ENCODE measurements around the gene PSMB5.
A peak's percentile ranks its signal among the peaks of the same experiment; 100 is the strongest.

Gene PSMB5

GRCh38 chr14:22982477-22983245 is 52.0 kb downstream of the PSMB5 start, which contains the start of gene AJUBA:
Gene AJUBA (minus strand): TSS chr14:22982551. CDS start chr14:22982266, 285 bp downstream.
- Histone ChIP-seq H3K36me3 (replicated peaks in 1 of 2; ENCODE audit: control insufficient read depth in 2 of 2, insufficient read depth in 2 of 2, low read length in 2 of 2) (peaks cover 9 to 36% of the 10 kb centered on the region in 2 donors), H2BK120ac (ENCODE audit: low read depth, low read length) (peak within 1 kb of the TSS; percentile 89), H2AK5ac (ENCODE audit: low read depth, low read length) (peak within 1 kb of the TSS; percentile 93), H4K91ac (ENCODE audit: low read depth, low read length, poor library complexity) (peak within 1 kb of the TSS; percentile 59), H3K27ac (replicated peaks; ENCODE audit: low read length) (peak within 1 kb of the TSS; percentile 94), H2BK15ac (ENCODE audit: low read length) (peak within 1 kb of the TSS; percentile 34), H3K4me1 (ENCODE audit: control insufficient read depth in 2 of 2, insufficient read depth in 1 of 2, low read depth in 1 of 2, low read length in 2 of 2) (peaks cover 15 to 24% of the 10 kb centered on the region in 2 donors), H3K4me2 (ENCODE audit: insufficient read depth, low read length, poor library complexity, severe bottlenecking) (peak within 1 kb of the TSS; percentile 69), H3K14ac (ENCODE audit: low read length) (peak within 1 kb of the TSS; percentile 91), H3K79me1 (ENCODE audit: low read depth, low read length) (peaks cover 12% of the 10 kb centered on the region), H4K8ac (ENCODE audit: low read depth, low read length) (no peak within 1 kb of the TSS), H3K4me3 (ENCODE audit: low read length in 2 of 2) (peak within 1 kb of the TSS; percentile 77 to 93), H2AFZ (ENCODE audit: low read length) (peak within 1 kb of the TSS; percentile 81), H2BK12ac (ENCODE audit: low read length) (no peak within 1 kb of the TSS), H3K18ac (ENCODE audit: low read length) (peak within 1 kb of the TSS; percentile 99), H3K4ac (ENCODE audit: low read length) (peak within 1 kb of the TSS; percentile 86), H3K9ac (ENCODE audit: low read depth, low read length, poor library complexity) (peak within 1 kb of the TSS; percentile 98), H3K23ac (ENCODE audit: low read depth, low read length, poor library complexity) (peak within 1 kb of the TSS; percentile 70), H3K27me3 (ENCODE audit: control insufficient read depth in 3 of 3, insufficient read depth in 3 of 3, low read depth in 1 of 3, low read length in 3 of 3) (no peaks in the 10 kb centered on the region), H3K9me3 (replicated peaks in 1 of 2; ENCODE audit: control insufficient read depth in 2 of 2, insufficient read depth in 1 of 2, low read depth in 1 of 2, low read length in 2 of 2) (peaks cover 0 to 2% of the 10 kb centered on the region in 2 donors), H2BK5ac (ENCODE audit: low read length) (peak within 1 kb of the TSS; percentile 97)
- WGBS, 2 donors (ENCODE audit: extremely low coverage in 2 of 2, insufficient read length in 2 of 2, insufficient replicate concordance in 1 of 2): no CpG with 5 or more reads among the region's 48 CpGs
- peak; percentile 93 for DNase-seq (ENCODE audit: low spot score)

GRCh38 chr14:22981876-22982476 is 52.7 kb downstream of the PSMB5 start:
- no peak for DNase-seq (ENCODE audit: low spot score)

DNA sequence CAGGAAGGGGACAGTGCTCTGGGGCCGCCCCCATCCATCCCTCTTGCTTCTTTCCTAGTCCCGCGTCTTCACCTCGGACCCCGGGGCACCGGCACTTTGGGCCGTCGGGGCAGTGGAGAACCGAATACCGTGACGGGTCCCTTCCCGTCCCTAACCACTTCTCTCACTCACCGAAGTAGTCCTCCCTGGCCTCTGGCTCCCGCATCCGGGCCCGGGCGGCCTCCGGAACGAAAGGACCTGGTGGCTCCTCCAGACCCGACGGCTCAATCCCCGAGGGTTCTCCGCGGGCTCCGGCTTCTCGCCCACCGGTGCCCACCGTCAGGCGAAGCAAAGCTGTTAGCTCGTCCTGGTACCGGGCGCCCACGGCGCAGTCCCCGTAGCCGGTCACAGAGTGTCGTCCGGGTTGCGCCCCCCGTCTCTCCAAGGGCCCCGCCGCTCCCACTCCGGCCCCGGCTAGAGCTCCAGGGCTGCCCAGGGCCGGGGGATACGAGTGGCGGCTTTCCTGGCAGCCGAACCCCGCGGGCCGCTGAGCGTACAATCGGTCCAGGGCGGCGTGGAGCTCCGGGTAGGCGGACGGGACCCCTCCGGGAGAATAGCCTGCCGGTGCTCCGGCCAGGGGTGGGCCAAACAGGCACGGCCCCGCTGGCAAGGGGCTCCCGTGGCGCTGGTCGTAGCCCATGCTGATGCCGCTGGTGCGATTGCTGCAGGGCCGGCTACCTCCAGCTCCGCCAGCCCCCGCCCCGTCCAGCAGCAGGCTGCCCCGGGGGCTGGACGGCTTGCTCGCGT is 53.4 kb downstream of the PSMB5 start:
- Histone ChIP-seq H3K79me1 (ENCODE audit: low read depth, low read length) (peaks cover 12% of the 10 kb centered on the region), H3K4me1 (ENCODE audit: control insufficient read depth in 2 of 2, insufficient read depth in 1 of 2, low read depth in 1 of 2, low read length in 2 of 2) (peaks cover 25 to 37% of the 10 kb centered on the region in 2 donors), H3K9ac (ENCODE audit: low read depth, low read length, poor library complexity) (peak overlapping the region; percentile 98), H3K4me3 (ENCODE audit: low read length in 2 of 2) (peak overlapping the region; percentile 77 to 93), H3K4ac (ENCODE audit: low read length) (peak overlapping the region; percentile 86), H3K18ac (ENCODE audit: low read length) (peak overlapping the region; percentile 99), H4K91ac (ENCODE audit: low read depth, low read length, poor library complexity) (no peak overlapping the region), H2AK5ac (ENCODE audit: low read depth, low read length) (peak overlapping the region; percentile 93), H2AFZ (ENCODE audit: low read length) (peak overlapping the region; percentile 81), H2BK15ac (ENCODE audit: low read length) (peak overlapping the region; percentile 34), H3K27me3 (ENCODE audit: control insufficient read depth in 3 of 3, insufficient read depth in 3 of 3, low read depth in 1 of 3, low read length in 3 of 3) (no peaks in the 10 kb centered on the region), H3K23ac (ENCODE audit: low read depth, low read length, poor library complexity) (peak overlapping the region; percentile 70), H2BK120ac (ENCODE audit: low read depth, low read length) (peak overlapping the region; percentile 89), H2BK5ac (ENCODE audit: low read length) (peak overlapping the region; percentile 97), H3K27ac (replicated peaks; ENCODE audit: low read length) (peak overlapping the region; percentile 85), H3K4me2 (ENCODE audit: insufficient read depth, low read length, poor library complexity, severe bottlenecking) (peak overlapping the region; percentile 52), H2BK12ac (ENCODE audit: low read length) (no peak overlapping the region), H3K14ac (ENCODE audit: low read length) (peak overlapping the region; percentile 91), H3K36me3 (replicated peaks in 1 of 2; ENCODE audit: control insufficient read depth in 2 of 2, insufficient read depth in 2 of 2, low read length in 2 of 2) (peaks cover 12 to 38% of the 10 kb centered on the region in 2 donors), H4K8ac (ENCODE audit: low read depth, low read length) (no peak overlapping the region), H3K9me3 (replicated peaks in 1 of 2; ENCODE audit: control insufficient read depth in 2 of 2, insufficient read depth in 1 of 2, low read depth in 1 of 2, low read length in 2 of 2) (peaks cover 0 to 2% of the 10 kb centered on the region in 2 donors)
- no CpG with 5 or more reads among the region's 76 CpGs for WGBS, 2 donors (ENCODE audit: extremely low coverage in 2 of 2, insufficient read length in 2 of 2, insufficient replicate concordance in 1 of 2)
- DNase-seq (ENCODE audit: low spot score): no peak

More at GRCh38 chr14:22981876-22982476, 52.7 kb downstream of the PSMB5 start:
- H3K27me3 ChIP-seq (ENCODE audit: control insufficient read depth in 3 of 3, insufficient read depth in 3 of 3, low read depth in 1 of 3, low read length in 3 of 3): no peaks in the 10 kb centered on the region
- peak overlapping the region; percentile 85 for H3K27ac ChIP-seq (replicated peaks; ENCODE audit: low read length)
- no CpG with 5 or more reads among the region's 51 CpGs for WGBS, 2 donors (ENCODE audit: extremely low coverage in 2 of 2, insufficient read length in 2 of 2, insufficient replicate concordance in 1 of 2)
- peak overlapping the region; percentile 97 for H2BK5ac ChIP-seq (ENCODE audit: low read length)
- H2BK12ac ChIP-seq (ENCODE audit: low read length): no peak overlapping the region
- H3K4me3 ChIP-seq (ENCODE audit: low read length in 2 of 2): peak overlapping the region; percentile 77 to 93
- no peak overlapping the region for H2BK15ac ChIP-seq (ENCODE audit: low read length)
- peak overlapping the region; percentile 98 for H3K9ac ChIP-seq (ENCODE audit: low read depth, low read length, poor library complexity)
- H2AK5ac ChIP-seq (ENCODE audit: low read depth, low read length): peak overlapping the region; percentile 93
- peak overlapping the region; percentile 91 for H3K14ac ChIP-seq (ENCODE audit: low read length)
- H3K4ac ChIP-seq (ENCODE audit: low read length): peak overlapping the region; percentile 86
- H2AFZ ChIP-seq (ENCODE audit: low read length): peak overlapping the region; percentile 81
- H3K18ac ChIP-seq (ENCODE audit: low read length): peak overlapping the region; percentile 99
- peaks cover 9 to 34% of the 10 kb centered on the region in 2 donors for H3K36me3 ChIP-seq (replicated peaks in 1 of 2; ENCODE audit: control insufficient read depth in 2 of 2, insufficient read depth in 2 of 2, low read length in 2 of 2)
- H3K4me1 ChIP-seq (ENCODE audit: control insufficient read depth in 2 of 2, insufficient read depth in 1 of 2, low read depth in 1 of 2, low read length in 2 of 2): peaks cover 18 to 30% of the 10 kb centered on the region in 2 donors
- H2BK120ac ChIP-seq (ENCODE audit: low read depth, low read length): peak overlapping the region; percentile 89
- H3K79me1 ChIP-seq (ENCODE audit: low read depth, low read length): peaks cover 12% of the 10 kb centered on the region
- H3K23ac ChIP-seq (ENCODE audit: low read depth, low read length, poor library complexity): peak overlapping the region; percentile 70
- peaks cover 0 to 2% of the 10 kb centered on the region in 2 donors for H3K9me3 ChIP-seq (replicated peaks in 1 of 2; ENCODE audit: control insufficient read depth in 2 of 2, insufficient read depth in 1 of 2, low read depth in 1 of 2, low read length in 2 of 2)
- no peak overlapping the region for H4K8ac ChIP-seq (ENCODE audit: low read depth, low read length)
- no peak overlapping the region for H4K91ac ChIP-seq (ENCODE audit: low read depth, low read length, poor library complexity)
- peak overlapping the region; percentile 52 for H3K4me2 ChIP-seq (ENCODE audit: insufficient read depth, low read length, poor library complexity, severe bottlenecking)
